Colon (tissue), 2 donors: ENCODE results near the gene TH.
"Not testable (repeated sequence)": the region's sequence is repeated elsewhere in the genome, so short reads cannot be mapped to it uniquely, and the experiment has no call there.

Experiments
- FAIRE-seq: peaks from 2 replicates; lab custom pipeline; 2012; peaks lifted over from hg19 to GRCh38; lab: Jason Lieb, UNC
- donor health status: control.
- donor health status: control.

Gene TH

DNA sequence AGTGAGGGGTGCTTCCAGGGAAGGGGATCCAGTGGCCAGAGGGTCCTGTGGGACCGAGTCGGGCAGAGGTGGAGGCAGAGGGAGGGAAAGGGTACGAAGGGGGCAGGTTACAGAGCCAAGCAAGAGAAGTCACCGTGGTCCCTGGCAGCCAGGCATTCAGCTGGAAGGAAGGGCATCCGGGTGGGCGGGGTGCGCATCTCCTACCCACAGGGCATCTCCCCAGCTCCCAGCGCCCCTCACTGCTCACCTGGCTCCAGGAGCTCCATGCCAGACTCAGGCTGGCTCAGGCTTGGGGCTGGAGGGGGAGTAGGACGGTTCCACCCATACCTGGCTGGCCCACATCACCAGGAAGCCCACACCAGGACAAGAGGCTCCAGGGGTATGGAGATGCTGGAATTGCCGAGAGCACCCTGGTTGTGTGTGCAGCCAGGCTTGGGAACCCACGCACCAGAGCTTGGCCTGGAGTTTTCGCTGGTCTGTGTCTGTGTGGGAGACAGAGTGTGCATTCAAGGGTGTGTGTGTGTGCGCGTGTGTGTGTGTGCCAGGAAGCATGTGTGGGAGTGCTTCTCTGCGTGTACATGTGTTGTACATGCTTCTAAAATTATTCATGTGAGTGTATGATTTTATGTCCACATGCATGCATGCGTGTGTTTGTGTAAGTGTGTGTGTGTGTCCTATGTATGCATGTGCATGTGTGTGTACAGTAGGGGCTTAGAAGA lies 6.6 kb upstream of the TH start:
- FAIRE-seq = not testable (repeated sequence)

DNA sequence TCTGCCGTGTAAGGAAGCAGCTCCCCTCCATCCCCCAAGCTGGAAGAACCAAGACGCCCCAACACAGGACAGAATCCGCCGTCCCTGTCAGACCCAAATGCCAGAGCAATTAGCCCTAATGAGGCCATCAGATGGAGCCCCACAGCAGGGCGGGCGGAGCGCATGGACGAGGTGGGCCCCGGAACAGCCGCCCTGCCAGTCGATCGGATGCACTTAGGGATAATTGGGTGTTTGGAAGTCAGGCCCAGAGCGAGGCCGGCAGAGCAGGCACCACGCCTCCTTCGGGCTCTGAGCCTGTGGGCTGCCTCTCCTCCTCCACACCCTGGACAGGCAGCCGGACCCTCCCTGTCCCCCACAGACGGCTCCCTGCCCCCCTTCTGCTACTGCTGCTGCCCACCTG lies 5.5 kb upstream of the TH start:
- no peak for FAIRE-seq

DNA sequence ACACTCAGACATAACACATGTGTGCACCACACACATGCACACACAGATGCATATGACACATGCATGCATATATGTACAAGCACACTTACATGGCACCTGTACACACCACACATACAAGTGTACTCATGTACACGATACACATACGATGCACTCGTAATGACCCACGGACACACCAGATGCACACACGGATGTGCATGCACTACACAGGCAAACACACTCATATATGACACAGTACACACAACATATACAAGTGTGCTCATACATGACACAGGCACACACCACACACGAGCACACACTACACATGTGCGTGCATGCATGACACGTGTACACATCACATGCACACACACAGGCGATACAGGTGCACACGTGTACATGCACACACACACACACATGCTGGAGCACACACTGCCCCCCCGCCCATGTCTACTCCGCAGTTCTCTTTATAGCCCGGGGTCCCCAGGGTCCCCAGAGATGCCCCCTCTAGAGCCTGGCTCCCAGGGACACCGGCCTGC lies 4.8 kb upstream of the TH start:
- no peak for FAIRE-seq

DNA sequence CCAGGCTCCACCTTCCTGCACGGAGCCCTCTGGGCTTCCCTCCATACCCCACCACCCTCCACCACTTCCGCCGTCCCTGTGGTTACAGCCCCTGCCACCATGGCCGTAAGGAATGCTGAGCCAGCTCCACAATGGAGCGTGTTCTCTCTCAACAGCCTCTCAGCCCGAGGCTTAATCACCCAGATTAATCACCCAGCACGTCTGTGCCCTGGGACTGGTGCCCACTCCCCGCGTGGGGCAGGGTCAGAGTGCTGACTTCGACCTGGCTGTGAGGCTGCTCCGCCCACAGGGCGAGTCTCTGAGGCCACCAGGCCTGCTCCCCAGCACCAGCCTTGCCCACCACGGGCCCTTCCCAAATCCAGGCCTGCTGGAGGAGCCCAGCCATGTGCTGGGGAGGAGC lies 4.0 kb upstream of the TH start:
- FAIRE-seq = no peak

DNA sequence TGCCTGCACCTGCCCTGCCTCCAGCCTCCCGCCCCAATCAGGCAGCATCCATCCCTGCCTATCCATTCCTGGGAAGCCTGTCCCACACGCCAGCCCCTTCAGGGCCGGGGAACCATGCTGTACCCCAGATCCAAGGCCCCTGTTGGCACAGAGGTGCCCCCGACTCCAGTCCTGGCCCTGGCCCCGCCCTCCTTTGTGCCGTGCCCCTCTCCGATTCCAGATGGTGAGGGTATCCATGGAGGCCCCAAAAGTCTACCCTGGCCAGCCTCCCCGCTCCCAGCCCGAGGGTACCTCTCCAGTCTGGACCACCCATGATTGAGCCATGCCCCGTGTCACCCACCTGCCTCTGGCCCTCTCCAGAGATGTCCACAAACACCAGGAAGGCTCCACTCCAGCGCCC lies 2.7 kb upstream of the TH start:
- no peak for FAIRE-seq

DNA sequence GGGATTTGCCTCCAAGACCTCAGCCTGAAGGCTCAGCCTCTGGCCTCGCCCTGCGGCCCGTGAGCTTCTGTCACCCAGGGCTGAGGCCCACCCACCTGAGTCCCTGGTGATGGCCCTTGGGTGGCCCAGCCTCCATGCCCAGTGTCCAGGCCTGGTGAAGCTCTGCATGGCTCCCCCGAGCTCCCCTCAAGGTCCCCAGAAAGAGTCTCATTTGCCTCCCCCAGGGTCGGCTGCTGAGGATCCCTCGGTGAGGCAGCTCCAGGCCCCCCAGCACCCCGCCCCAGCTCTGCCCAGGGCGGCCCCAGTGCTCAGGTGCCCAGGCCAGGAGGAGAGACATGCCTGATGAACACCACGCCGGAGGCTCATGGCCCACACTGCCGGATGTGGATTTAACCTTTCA lies 2.1 kb upstream of the TH start:
- no peak for FAIRE-seq

DNA sequence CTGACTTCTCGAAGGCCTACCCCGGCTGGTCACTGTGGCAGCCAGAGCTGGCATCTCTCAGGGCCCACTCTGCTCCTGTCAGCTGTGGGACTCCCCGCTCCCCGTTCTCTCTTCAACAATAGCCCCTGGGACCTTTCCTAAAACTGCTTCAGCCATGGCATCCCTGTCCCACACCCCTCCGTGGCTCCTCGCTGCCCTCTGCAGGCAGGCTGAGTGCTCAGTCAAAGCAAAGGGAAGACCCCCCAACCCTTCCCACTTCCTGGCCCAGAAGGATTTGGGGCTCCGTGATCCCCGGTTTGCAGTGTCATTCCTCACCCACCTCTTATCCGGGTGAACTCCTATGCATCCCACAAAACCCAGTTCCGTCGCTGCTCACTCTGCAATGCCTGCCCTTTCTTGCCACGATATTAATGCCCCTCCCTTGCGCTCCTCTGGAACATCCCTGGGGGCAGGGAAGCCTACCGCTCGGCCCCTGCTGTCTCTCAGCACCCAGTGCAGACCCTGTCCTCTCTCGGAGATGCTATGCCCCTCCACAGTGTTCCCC lies 1.6 kb upstream of the TH start:
- no peak for FAIRE-seq

DNA sequence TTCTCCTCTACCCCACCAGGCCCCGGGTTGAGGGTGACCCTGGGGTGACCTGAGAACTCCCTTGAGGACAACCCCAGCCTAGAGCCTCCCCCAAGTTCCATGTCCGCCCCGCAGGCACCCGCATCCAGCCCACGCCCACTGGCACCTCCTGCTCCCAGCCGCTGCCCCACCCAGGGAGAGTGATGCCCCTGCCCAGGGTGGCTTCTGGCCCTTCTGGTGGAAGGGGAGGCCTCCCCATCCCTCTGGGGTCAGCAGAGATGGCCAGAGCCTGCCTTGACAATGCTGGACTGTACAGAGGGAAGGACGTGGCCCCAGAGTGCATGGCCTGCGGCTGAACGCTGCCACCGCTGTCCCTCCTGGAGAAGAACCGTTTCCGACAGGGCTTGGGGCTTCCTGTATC lies 1.1 kb upstream of the TH start:
- FAIRE-seq = no peak

DNA sequence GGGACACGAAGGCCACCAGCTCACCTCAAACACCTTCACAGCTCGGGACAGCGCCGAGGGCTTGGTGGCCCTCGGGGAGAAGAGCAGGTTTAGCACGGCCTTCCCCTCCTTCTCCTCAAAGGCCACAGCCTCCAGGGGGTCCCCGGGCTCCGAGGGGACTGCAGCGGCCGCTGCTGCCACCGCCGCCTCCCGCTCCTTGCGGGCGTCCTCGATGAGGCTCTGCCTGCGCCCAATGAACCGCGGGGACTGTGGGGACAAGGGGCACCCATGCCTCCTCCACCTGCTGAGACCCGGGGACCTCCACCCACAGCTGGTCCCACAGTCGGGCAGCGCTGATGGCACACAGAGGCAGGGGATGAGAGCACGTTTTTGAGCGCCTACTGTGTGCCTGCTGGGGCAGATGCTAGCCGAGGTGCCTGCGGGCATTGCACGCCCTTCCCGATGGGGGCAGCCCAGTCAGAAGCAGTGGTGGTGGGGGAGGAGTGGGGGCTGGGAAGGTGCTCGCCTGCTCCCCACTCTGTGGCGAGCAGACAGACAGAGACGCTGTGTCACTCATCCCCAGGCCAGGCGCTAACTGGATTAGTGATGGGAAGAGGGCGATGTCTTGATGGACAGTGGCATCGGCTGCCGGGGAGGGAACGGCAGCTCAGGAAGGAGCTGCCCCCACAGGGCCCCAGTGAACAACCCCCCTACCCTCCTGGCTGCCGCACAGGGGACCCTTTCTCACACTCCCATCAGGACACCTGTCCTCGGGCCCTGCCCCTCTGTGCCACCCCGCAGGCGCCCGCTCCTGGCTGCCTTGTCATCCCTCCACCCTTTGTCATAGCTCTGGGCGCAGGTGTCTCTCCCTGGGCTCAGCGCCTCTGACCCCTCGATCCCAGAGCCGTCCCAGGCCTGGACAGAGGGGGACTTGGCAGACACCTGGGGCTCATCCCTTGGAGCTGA lies 1.7 kb downstream of the TH start:
- FAIRE-seq = no peak

DNA sequence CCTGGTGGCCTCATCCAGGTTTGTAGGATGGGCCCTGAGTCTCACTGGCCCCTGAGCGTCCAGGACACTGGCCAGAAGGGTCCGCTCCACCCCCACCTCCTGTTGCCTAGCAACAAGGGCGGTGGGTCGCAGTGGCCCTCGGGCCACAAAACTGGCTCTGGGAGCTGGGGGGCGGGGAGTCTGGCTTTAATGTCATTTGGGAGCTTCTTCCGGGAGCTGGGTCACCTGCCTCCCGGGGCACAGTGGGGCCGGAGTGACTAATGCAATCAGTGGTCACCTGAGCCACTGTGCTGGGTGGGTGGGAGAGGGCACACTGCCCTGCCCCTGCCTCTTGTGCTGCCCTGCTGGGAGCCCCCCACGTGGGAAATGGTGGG lies 2.6 kb downstream of the TH start:
- no peak for FAIRE-seq

DNA sequence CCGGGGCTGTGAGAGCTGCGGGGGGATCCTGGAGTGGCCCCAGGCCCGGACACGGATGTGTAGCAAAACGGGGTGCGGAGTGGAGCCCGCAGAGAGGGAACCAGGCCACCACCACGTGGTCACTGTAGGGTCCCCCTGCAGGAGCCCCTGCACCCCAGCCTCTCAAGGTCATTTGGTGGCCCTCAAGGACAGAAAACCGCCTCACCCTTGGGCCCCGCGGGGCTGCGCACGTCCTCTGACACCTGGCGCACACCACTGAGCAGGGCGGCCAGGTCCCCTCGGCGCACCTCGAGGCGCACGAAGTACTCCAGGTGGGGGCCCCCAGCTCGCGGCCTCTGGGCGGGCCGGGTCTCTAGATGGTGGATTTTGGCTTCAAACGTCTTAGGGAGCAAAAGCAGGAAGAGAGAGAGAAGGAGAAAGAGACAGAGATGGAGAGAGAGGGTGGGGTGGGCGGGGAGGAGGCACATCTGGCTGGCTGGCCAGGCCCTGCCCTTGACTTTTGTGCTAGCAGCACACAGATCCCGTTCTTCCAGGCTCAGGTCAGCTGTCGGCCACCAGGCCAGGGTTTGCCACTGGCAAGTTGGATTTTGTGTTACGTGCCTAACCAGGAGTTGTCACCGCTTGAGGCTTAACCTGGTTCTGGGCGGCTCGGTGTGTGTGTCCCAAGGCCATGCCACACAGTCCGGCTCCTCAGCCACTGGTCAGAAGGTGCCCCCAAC lies 3.2 kb downstream of the TH start:
- FAIRE-seq = no peak

DNA sequence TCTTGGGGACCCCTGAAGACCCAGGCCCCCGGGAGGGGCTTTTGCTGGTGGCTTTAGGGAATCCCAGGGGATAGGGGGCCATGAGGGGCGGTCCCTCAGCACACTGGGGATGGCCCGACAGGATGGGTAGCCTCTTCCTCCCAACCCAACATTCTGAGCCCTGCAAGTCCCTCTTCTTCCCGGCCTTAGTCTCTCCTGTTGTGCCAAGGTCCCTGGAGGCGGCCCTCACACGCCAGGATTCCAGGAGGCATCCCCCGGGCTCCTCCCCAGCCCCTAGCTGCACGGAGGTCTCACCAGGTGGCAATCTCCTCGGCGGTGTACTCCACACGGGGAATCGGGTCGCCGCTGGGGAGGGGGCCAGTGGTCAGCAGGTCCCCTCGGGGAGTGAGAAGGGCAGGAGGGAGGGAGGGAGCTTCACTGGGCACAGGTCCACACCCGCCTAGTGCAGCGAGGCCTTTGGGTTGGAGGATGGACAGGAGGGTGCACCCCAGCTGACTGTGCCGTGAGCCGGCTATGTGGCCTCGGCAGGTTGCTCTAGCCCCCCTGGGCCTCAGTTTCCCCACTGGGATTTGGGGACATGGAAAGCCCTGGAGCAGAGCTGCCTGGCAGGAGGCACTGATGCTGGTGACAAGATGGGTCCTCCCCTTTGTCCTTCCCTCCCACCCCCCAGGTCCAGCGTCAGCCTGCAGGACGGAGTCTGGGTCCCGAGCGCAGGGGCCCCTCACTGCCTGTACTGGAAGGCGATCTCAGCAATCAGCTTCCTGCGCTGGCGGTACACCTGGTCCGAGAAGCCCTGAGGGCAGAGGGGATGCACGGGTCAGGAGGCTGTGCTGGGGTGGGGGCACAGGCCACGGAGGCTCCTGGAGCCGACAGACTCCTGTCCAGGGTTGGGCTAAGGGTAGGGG lies 4.2 kb downstream of the TH start:
- no peak for FAIRE-seq

DNA sequence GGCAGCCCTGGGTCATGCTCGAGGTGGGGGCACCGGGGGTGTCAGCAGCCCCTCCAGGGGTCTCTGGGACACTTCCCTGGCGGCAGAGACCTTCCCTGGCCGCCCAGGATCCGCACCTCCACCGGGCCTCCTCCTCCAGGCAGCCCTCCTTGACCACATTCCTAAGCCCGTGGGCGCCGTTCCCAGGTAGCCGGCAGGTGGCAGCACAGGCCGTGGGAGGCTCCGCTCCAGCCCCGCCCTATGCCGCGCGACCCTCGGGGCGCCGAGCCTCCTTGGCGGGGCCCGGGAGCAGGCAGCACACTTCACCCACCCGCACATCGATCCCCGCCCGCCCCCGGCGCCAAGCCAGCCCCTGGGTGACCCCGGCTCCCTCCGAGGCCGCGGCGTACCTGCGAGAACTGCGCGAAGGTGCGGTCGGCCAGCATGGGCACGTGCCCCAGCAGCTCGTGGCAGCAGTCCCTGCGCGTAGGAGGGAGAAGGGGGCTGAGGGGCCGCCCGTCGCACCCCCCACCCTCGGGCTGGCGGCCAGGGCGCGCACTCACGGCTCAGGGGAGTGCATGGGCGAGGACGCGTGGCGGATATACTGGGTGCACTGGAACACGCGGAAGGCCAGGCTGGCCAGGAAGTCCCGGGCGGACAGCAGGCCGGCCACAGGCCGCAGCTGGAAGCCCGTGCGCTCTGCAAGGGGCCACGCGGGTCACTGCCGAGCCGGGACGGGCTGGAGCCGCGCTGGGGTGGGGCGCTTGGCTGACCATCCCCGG lies 5.3 kb downstream of the TH start:
- no peak for FAIRE-seq

DNA sequence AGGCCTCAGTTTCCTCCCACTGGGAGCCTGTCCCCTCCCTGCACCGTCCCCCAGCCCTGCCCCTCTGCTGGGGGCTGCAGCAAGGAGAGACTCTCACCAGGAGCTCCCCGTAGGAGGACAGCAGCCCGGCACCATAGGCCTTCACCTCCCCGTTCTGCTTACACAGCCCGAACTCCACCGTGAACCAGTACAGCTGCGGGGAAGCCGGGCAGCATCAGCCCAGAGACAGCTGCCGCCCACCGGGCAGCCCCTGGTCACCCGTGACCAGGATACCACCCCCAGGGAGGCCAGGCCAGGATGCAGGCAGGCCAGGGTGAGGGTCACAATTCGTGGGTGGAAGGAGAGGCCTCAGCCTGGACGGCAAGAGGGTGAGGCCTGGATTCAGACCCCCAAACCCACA lies 6.0 kb downstream of the TH start:
- FAIRE-seq = no peak

DNA sequence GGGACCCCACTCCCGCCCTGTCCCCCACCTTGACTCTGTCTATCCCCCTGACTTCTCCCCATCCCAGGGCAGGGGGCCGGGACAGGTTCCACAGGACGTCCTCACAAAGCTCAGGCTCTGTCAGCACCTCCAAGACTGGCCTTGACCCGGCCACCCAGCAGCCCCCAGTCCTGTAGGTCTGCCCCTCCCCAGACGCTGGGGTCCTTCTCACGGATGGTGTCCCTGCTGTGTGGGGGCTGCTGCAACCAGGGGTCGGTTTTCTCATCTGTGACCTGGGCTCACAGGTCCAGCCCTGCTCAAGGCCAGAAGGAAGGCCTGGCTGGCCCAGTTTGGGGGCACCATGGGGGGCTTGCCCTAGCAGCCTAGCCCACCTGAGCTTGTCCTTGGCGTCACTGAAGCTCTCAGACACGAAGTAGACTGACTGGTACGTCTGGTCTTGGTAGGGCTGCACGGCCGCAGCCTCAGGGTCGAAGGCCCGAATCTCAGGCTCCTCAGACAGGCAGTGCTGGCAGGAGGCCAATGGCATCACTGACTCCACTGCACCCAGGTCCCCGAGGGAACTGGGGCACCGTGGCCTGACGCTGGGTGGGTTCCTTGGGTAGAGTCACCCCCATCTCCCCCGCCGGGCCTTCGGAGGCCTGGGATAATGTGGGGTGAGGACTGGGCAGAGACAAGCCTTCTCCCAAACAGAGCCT lies 6.6 kb downstream of the TH start:
- FAIRE-seq = no peak

DNA sequence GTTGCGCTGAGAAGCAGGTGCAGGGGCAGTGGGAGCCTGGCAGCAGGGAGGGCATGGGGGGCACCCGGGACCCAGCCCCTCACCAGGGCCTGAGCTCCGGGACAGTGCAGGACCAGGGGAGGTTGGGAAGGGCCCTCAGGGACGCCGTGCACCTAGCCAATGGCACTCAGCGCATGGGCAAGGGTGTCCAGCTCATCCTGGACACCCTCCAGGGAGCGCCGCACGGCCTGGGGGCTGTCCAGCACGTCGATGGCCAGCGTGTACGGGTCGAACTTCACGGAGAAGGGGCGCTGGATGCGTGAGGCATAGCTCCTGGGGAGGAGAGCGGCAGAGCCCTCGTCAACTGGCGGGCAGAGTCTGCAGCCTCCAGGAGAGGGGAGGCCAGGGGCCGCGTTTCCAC lies 7.5 kb downstream of the TH start:
- FAIRE-seq = no peak

DNA sequence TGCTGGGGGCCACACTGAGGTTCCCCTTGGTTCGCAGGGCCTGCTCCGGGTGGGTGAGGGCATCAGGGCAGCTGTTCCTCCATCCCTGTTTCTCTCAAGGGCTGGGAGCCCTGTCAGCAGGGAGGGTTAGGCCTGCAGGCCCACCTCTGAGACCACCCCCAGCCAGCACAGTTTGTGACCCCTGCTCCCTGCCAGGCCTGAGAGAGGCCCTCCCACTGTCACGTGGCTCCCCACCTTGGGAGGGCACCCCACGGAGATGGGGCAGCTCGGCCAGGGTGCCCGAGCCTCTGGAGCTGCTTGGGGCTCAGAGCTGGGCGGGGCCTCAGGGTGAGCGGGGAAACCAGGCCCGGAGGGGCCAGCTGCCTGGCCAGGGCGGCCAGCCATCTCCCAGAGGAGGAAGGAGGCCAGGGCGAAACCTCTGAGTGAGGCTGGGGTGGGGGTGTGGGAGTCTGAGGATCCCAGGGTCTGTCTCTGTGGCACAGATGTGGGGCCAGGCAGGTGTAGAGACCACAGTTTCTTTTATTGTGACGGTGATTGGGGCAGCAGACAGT lies 8.1 kb downstream of the TH start:
- no peak for FAIRE-seq

DNA sequence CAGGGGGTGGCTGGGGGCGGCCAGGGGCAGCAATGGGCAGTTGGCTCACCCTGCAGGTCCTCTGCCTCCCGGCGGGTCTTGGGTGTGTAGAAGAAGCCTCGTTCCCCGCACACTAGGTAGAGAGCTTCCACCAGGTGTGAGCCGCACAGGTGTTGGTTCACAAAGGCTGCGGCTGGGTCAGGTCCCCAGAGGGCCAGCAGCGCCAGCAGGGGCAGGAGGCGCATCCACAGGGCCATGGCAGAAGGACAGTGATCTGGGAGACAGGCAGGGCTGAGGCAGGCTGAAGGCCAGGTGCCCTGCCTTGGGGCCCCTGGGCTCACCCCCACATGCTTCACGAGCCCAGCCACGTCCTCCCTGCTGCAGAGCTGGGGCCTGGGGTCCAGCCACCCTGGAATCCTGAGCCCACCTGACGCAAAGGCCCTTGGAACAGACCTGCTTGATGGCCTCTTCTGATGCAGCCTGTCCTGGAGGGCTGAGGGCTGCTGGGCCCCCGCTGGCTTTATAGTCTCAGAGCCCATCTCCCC lies 10.8 kb downstream of the TH start, which contains the start of gene INS:
Gene INS (minus strand): TSS at position 474 of the 524 bp plus-strand sequence. CDS start 238 bp downstream, at position 236.
- no peak for FAIRE-seq
